Upper lobe of right lung (tissue), 1 donor: ENCODE measurements around the gene FAM168A. TPM values are rescaled to one million over a fixed set of nuclear protein-coding genes. Genes with fewer than 3 reads are reported as not detected.

Experiments
- ATAC-seq: fragments of 200-7000 bp; cut with Tn5 transposase; one replicate; pipeline ENCODE4 v1.9.1; 2020; ENCODE audit warnings: mild to moderate bottlenecking, moderate library complexity
- DNase-seq: peaks from one replicate; pipeline ENCODE4 v3.0.0-alpha.2; 2020
- H3K27ac ChIP-seq: fragments of 200-600 bp; one replicate; pipeline ENCODE4 v1.8.0; 2022
- H3K27me3 ChIP-seq: fragments of 200-600 bp; one replicate; pipeline ENCODE4 v1.8.0; 2022; ENCODE audit warnings: mild to moderate bottlenecking
- H3K36me3 ChIP-seq: fragments of 200-600 bp; one replicate; pipeline ENCODE4 v1.8.0; 2022
- H3K4me1 ChIP-seq: fragments of 200-600 bp; one replicate; pipeline ENCODE4 v1.8.0; 2022
- H3K4me3 ChIP-seq: fragments of 200-600 bp; one replicate; pipeline ENCODE4 v1.8.0; 2022; ENCODE audit warnings: mild to moderate bottlenecking
- H3K9me3 ChIP-seq: fragments of 200-600 bp; one replicate; pipeline ENCODE4 v1.8.0; 2022
- CTCF ChIP-seq: fragments of 200-600 bp; IDR thresholded peaks from one replicate; pipeline ENCODE4 v1.8.0; 2022; ENCODE audit warnings: antibody characterized with exemption
- intact Hi-C: fragments of 100-400 bp; cut with DNase I; formaldehyde crosslinking; loops from one replicate; pipeline ENCODE4 v1.11.0; 2022
- total RNA-seq: library from RNA; stranded (reverse); fragmentation: NEBNext Ultra II Directional; extraction: Animal tissue kit (Norgen Biotek cat#: 25700); gene quantifications from one replicate; pipeline ENCODE4 v1.2.1, GENCODE V29; 2021
- donor health status: DM: no; HTN: yes; CAD: no; lungs with severe emphysema.

FAM168A gene
- total RNA-seq, 1 donor from 2014 or later: 30.7 TPM

GRCh38 chr11:73632996-73633395 is 35.1 kb upstream of the FAM168A start:
- DNase-seq (peak; percentile 7), ATAC-seq (no peak)
- TF ChIP-seq CTCF: no peak

GRCh38 chr11:73629907-73630306 is 32.0 kb upstream of the FAM168A start:
- no peak for ATAC-seq
- H3K36me3 ChIP-seq: no peaks in the 10 kb centered on the region
- H3K9me3 ChIP-seq: no peaks in the 10 kb centered on the region
- H3K27ac ChIP-seq: no peak overlapping the region
- H3K4me1 ChIP-seq: peaks cover 4% of the 10 kb centered on the region
- DNase-seq: no peak
- no peak overlapping the region for H3K4me3 ChIP-seq
- intact Hi-C loops: no loop called here
- no peak for TF ChIP-seq CTCF
- no peaks in the 10 kb centered on the region for H3K27me3 ChIP-seq

More at GRCh38 chr11:73632996-73633395, 35.1 kb upstream of the FAM168A start:
- no peaks in the 10 kb centered on the region for H3K27me3 ChIP-seq
- H3K27ac ChIP-seq: no peak overlapping the region
- no peaks in the 10 kb centered on the region for H3K36me3 ChIP-seq
- H3K9me3 ChIP-seq: no peaks in the 10 kb centered on the region
- intact Hi-C loops: no loop called here
- no peak overlapping the region for H3K4me3 ChIP-seq
- H3K4me1 ChIP-seq: no peaks in the 10 kb centered on the region

GRCh38 chr11:73625696-73626318 is 27.9 kb upstream of the FAM168A start:
- H3K9me3 ChIP-seq: no peaks in the 10 kb centered on the region
- TF ChIP-seq CTCF: peak; percentile 91
- DNase-seq (peak; percentile 70), ATAC-seq (peak; percentile 93)
- no peaks in the 10 kb centered on the region for H3K27me3 ChIP-seq
- peaks cover 4% of the 10 kb centered on the region for H3K4me1 ChIP-seq
- H3K27ac ChIP-seq: no peak overlapping the region
- no peak overlapping the region for H3K4me3 ChIP-seq
- H3K36me3 ChIP-seq: no peaks in the 10 kb centered on the region
- intact Hi-C loops: no loop called here

GRCh38 chr11:73623686-73624085 is 25.8 kb upstream of the FAM168A start:
- intact Hi-C loops: no loop called here
- ATAC-seq: peak; percentile 83

GRCh38 chr11:73622926-73623593 is 25.1 kb upstream of the FAM168A start:
- intact Hi-C loops: no loop called here
- H3K4me3 ChIP-seq: no peak overlapping the region
- no peak for TF ChIP-seq CTCF
- ATAC-seq (no peak), DNase-seq (no peak)
- H3K27ac ChIP-seq: peak overlapping the region; percentile 0
- no peaks in the 10 kb centered on the region for H3K36me3 ChIP-seq
- H3K4me1 ChIP-seq: peaks cover 4% of the 10 kb centered on the region
- no peaks in the 10 kb centered on the region for H3K27me3 ChIP-seq
- H3K9me3 ChIP-seq: no peaks in the 10 kb centered on the region

More at GRCh38 chr11:73623686-73624085, 25.8 kb upstream of the FAM168A start:
- H3K4me1 ChIP-seq: peaks cover 4% of the 10 kb centered on the region
- DNase-seq: no peak
- H3K4me3 ChIP-seq: no peak overlapping the region
- no peaks in the 10 kb centered on the region for H3K36me3 ChIP-seq
- H3K9me3 ChIP-seq: no peaks in the 10 kb centered on the region
- TF ChIP-seq CTCF: no peak
- H3K27me3 ChIP-seq: no peaks in the 10 kb centered on the region
- H3K27ac ChIP-seq: peak overlapping the region; percentile 0
